Natural killer cell (primary cell): Measurements from ENCODE around the gene OR8B3. TPM values are rescaled to one million over a fixed set of nuclear protein-coding genes. Genes with fewer than 3 reads are reported as not detected.
A peak's percentile ranks its signal among the peaks of the same experiment; 100 is the strongest.
"Not testable (repeated sequence)": the region's sequence is repeated elsewhere in the genome, so short reads cannot be mapped to it uniquely, and the experiment has no call there.

Source experiments
- ATAC-seq, 3 donors: fragments of 150-1000 bp in 2 of 3; fragments of 200-7000 bp in 1 of 3; cut with Tn5 transposase; 1 replicate in 1 of 3; 2 replicates in 2 of 3; pipeline ENCODE4 v1.10.0; 2021; ENCODE audit warnings: mild to moderate bottlenecking in 2 of 3, moderate library complexity in 2 of 3
- DNase-seq, 2 donors: peaks; one replicate each; pipeline versions ENCODE4 v3.0.0 to v3.0.0-alpha.2; 2013 to 2021; ENCODE audit warnings: mixed read lengths in 1 of 2
- H3K27ac ChIP-seq: one replicate; pipeline ENCODE4 v1.5.1; 2013; ENCODE audit warnings: mild to moderate bottlenecking, low read length
- H3K27me3 ChIP-seq: one replicate; pipeline ENCODE4 v1.6.1; 2013; ENCODE audit warnings: low read length; ENCODE audit not compliant: control insufficient read depth, insufficient read depth
- H3K36me3 ChIP-seq: one replicate; pipeline ENCODE4 v1.6.1; 2013; ENCODE audit warnings: low read length; ENCODE audit not compliant: control insufficient read depth, insufficient read depth
- H3K4me1 ChIP-seq: one replicate; pipeline ENCODE4 v1.6.1; 2013; ENCODE audit warnings: low read length; ENCODE audit not compliant: control insufficient read depth, insufficient read depth
- H3K4me3 ChIP-seq: one replicate; pipeline ENCODE4 v1.5.1; 2013; ENCODE audit warnings: low read length
- H3K9me3 ChIP-seq: one replicate; pipeline ENCODE4 v1.6.1; 2013; ENCODE audit warnings: low read length; ENCODE audit not compliant: control insufficient read depth, insufficient read depth
- H3K27ac Mint-ChIP-seq, 2 donors: one replicate each; pipeline ENCODE4 v1.8.0; 2022; ENCODE audit warnings: mild to moderate bottlenecking in 2 of 2, mixed read lengths in 2 of 2, moderate library complexity in 1 of 2
- H3K27me3 Mint-ChIP-seq, 2 donors: one replicate each; pipeline ENCODE4 v1.8.0; 2022; ENCODE audit warnings: low read depth in 2 of 2, mixed read lengths in 2 of 2
- H3K36me3 Mint-ChIP-seq: one replicate; pipeline ENCODE4 v1.8.0; 2022; ENCODE audit warnings: mixed read lengths
- H3K4me1 Mint-ChIP-seq, 2 donors: one replicate each; pipeline ENCODE4 v1.8.0; 2022; ENCODE audit warnings: mixed read lengths in 2 of 2
- H3K4me3 Mint-ChIP-seq: one replicate; pipeline ENCODE4 v1.8.0; 2022; ENCODE audit warnings: mild to moderate bottlenecking, moderate library complexity, mixed read lengths
- H3K9me3 Mint-ChIP-seq, 2 donors: one replicate each; pipeline ENCODE4 v1.8.0; 2022; ENCODE audit warnings: mixed read lengths in 2 of 2
- WGBS: methylation state at CpG from one replicate; pipeline ENCODE4 v1.1.7; 2013; ENCODE audit warnings: missing lambda C conversion rate; ENCODE audit not compliant: insufficient coverage; 5-methylcytosine and 5-hydroxymethylcytosine counted together
- intact Hi-C: fragments of 100-400 bp; cut with micrococcal nuclease; formaldehyde crosslinking; loops from one replicate; pipeline ENCODE4 v1.14.2; 2022
- total RNA-seq, 4 donors: library from RNA; stranded (reverse); fragments of 120-200 nt in 1 of 4; gene quantifications; one replicate each; pipeline versions ENCODE4 v1.2.3 to v1.2.4, GENCODE V29; 2013 to 2022
- TF ChIP-seq, protein P1 (sequence below): fragments of 200-600 bp; IDR thresholded peaks from one replicate; pipeline ENCODE4 v1.8.0; 2022; ENCODE audit warnings: antibody characterized with exemption

OR8B3 gene
- total RNA-seq, 3 donors from 2014 or later (not counting 1 experiment from before 2014, with no cell fraction given) = not detected

DNA sequence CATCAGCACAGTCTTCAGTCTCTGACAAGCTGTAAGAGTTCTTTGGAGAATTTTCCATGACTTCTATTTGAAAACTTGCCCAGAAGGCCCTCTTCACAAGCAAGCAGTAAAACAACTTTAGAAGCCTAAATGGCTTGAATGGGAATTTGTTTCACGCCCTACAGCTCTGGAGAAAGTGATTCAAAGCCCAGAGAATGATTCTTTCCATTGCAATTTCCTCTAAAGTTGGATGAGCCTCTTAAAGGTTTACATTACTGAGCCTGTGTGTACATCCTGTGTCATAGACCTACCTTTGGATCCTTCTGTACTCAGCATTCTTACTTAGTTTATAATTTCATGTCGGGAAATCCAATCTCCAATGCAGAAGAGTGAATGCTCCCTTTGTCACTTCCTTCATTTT, 6.8 kb upstream of the OR8B3 start:
- Mint-ChIP-seq H3K36me3 (no peaks in the 10 kb centered on the region), H3K27ac (no peak overlapping the region), H3K4me3 (no peak overlapping the region), H3K9me3 (no peaks in the 10 kb centered on the region), H3K4me1 (no peaks in the 10 kb centered on the region), H3K27me3 (peaks cover 14% of the 10 kb centered on the region in 2 donors)
- H3K36me3 ChIP-seq = no peaks in the 10 kb centered on the region
- no peak overlapping the region for H3K4me3 ChIP-seq
- H3K27ac ChIP-seq = no peak overlapping the region
- WGBS = 90% methylated on average over 2 of the region's 2 CpGs
- H3K4me1 ChIP-seq = no peaks in the 10 kb centered on the region
- no peak for DNase-seq
- intact Hi-C loops = no loop called here
- no peak for ATAC-seq
- TF ChIP-seq, protein P1, sequence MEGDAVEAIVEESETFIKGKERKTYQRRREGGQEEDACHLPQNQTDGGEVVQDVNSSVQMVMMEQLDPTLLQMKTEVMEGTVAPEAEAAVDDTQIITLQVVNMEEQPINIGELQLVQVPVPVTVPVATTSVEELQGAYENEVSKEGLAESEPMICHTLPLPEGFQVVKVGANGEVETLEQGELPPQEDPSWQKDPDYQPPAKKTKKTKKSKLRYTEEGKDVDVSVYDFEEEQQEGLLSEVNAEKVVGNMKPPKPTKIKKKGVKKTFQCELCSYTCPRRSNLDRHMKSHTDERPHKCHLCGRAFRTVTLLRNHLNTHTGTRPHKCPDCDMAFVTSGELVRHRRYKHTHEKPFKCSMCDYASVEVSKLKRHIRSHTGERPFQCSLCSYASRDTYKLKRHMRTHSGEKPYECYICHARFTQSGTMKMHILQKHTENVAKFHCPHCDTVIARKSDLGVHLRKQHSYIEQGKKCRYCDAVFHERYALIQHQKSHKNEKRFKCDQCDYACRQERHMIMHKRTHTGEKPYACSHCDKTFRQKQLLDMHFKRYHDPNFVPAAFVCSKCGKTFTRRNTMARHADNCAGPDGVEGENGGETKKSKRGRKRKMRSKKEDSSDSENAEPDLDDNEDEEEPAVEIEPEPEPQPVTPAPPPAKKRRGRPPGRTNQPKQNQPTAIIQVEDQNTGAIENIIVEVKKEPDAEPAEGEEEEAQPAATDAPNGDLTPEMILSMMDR = no peak
- H3K9me3 ChIP-seq = no peaks in the 10 kb centered on the region
- H3K27me3 ChIP-seq = no peaks in the 10 kb centered on the region

DNA sequence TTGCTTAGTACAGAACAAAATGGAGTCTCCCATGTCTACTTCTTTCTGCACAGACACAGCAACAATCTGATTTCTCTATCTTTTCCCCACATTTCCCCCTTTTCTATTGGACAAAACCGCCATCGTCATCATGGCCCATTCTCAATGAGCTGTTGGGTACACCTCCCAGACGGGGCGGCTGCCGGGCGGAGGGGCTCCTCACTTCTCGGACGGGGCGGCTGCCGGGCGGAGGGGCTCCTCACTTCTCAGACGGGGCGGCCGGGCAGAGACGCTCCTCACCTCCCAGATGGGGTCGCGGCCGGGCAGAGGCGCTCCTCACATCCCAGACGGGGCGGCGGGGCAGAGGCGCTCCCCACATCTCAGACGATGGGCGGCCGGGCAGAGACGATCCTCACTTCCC, 4.4 kb upstream of the OR8B3 start:
- H3K27ac ChIP-seq, H3K27me3 ChIP-seq, intact Hi-C loops, H3K4me3 ChIP-seq, H3K4me1 ChIP-seq, H3K27ac Mint-ChIP-seq, DNase-seq, H3K36me3 ChIP-seq, H3K4me3 Mint-ChIP-seq, H3K9me3 Mint-ChIP-seq, H3K9me3 ChIP-seq, ATAC-seq, H3K4me1 Mint-ChIP-seq, H3K36me3 Mint-ChIP-seq: not testable (repeated sequence)
- 97% methylated on average over 19 of the region's 27 CpGs for WGBS
- peaks cover 7 to 11% of the 10 kb centered on the region in 2 donors for H3K27me3 Mint-ChIP-seq

DNA sequence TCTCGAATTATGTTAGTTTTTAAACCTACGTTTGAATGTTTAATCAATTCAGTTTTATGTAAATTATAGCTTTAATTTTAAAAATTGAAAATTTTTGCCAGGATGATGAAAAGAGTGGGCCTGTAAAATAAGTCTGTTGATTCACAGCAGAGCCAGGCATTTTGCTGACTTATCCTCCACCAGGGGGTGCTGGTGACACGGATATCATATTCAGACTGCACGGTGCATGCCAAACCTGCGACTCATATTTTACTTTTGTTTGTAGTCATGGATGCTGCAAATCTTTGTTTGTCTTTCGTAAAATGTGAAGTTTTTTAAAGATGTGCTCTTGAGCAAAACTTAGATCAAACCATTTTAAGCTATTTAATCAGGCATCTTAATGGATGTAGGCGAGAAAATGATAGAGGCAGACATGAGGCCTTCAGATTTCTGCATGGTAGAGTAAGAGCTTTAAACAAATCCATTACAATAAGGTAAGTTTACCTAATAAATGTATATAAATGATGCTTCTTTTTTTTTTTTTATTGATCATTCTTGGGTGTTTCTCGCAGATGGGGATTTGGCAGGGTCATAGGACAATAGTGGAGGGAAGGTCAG, 3.6 kb upstream of the OR8B3 start:
- TF ChIP-seq, protein P1 = peak; percentile 68
- Histone ChIP-seq H3K36me3 (no peaks in the 10 kb centered on the region), H3K27me3 (no peaks in the 10 kb centered on the region), H3K4me1 (no peaks in the 10 kb centered on the region), H3K4me3 (no peak overlapping the region), H3K27ac (no peak overlapping the region), H3K9me3 (no peaks in the 10 kb centered on the region)
- DNase-seq = peak; percentile 19 to 59
- peak in 2 of 3 donors; percentile 59 to 62 for ATAC-seq
- H3K27me3 Mint-ChIP-seq = peaks cover 6 to 10% of the 10 kb centered on the region in 2 donors
- H3K27ac Mint-ChIP-seq = no peak overlapping the region
- 39% methylated on average over 4 of the region's 8 CpGs for whole genome bisulfite sequencing
- no peak overlapping the region for H3K4me3 Mint-ChIP-seq
- no peaks in the 10 kb centered on the region for H3K9me3 Mint-ChIP-seq
- H3K36me3 Mint-ChIP-seq = no peaks in the 10 kb centered on the region
- H3K4me1 Mint-ChIP-seq = no peaks in the 10 kb centered on the region
- intact Hi-C loops = no loop called here

DNA sequence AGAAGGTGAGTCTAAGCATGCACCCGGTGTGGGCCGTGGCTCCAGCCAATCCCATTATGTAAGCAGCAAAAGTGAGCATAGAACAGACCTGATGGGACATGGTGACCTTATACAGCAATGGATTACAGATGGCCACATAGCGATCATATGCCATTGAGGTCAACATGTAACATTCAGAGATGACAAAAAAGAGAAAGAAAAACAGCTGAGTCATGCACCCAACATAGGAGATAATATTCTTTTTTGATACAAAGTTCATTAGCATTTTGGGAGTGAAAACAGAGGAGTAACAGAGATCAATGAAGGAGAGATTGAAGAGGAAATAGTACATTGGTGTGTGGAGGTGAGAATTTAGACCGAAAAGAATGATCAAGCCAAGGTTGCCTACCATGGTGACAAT, 2.0 kb downstream of the OR8B3 start:
- H3K4me3 ChIP-seq, H3K9me3 ChIP-seq, H3K27me3 ChIP-seq, H3K36me3 Mint-ChIP-seq, ATAC-seq, H3K4me1 ChIP-seq, H3K4me3 Mint-ChIP-seq, H3K27ac ChIP-seq, H3K9me3 Mint-ChIP-seq, intact Hi-C loops, H3K36me3 ChIP-seq, H3K4me1 Mint-ChIP-seq, DNase-seq, H3K27me3 Mint-ChIP-seq, H3K27ac Mint-ChIP-seq: not testable (repeated sequence)
- 95% methylated on average over 2 of the region's 4 CpGs for WGBS
